ENCODE results near the gene OOEP. TPM values are rescaled to one million over a fixed set of nuclear protein-coding genes. Genes with fewer than 3 reads are reported as not detected.

OOEP gene
- total RNA-seq, 4 donors from 2014 or later: not detected

- H3K4me3 ChIP-seq (replicated peaks in 1 of 3): no peak overlapping the region
Observed at GRCh38 chr6:73339340-73339739, 30.4 kb downstream of the OOEP start.

GRCh38 chr6:73329201-73329600, 40.5 kb downstream of the OOEP start:
- DNase-seq: no peak
- intact Hi-C loops (cut with DNase I): no loop called here
- Histone ChIP-seq H3K4me1 (peaks cover 0 to 7% of the 10 kb centered on the region in 2 donors), H3K27ac (no peak overlapping the region), H3K36me3 (no peaks in the 10 kb centered on the region), H3K9me3 (no peaks in the 10 kb centered on the region), H3K4me3 (replicated peaks in 1 of 3) (no peak overlapping the region), H3K27me3 (no peaks in the 10 kb centered on the region)
- no peak for TF ChIP-seq CTCF (IDR thresholded peaks at IDR 0.05)
- no peak for TF ChIP-seq POLR2A (IDR thresholded peaks at IDR 0.05)
- 76 to 81% methylated on average over 3 of the region's 3 CpGs for WGBS, 2 donors

More at GRCh38 chr6:73339340-73339739, 30.4 kb downstream of the OOEP start:
- 63 to 66% methylated on average over 3 of the region's 3 CpGs for WGBS, 2 donors
- no peak for DNase-seq
- no peaks in the 10 kb centered on the region for H3K36me3 ChIP-seq
- no peaks in the 10 kb centered on the region for H3K27me3 ChIP-seq
- intact Hi-C loops (cut with DNase I): no loop called here
- H3K9me3 ChIP-seq: no peaks in the 10 kb centered on the region
- no peak overlapping the region for H3K27ac ChIP-seq
- peaks cover 0 to 3% of the 10 kb centered on the region in 2 donors for H3K4me1 ChIP-seq
- no peak for TF ChIP-seq CTCF (IDR thresholded peaks at IDR 0.05)
- no peak for TF ChIP-seq POLR2A (IDR thresholded peaks at IDR 0.05)

- Histone ChIP-seq H3K27ac (no peak overlapping the region), H3K4me1 (peaks cover 0 to 7% of the 10 kb centered on the region in 2 donors), H3K9me3 (no peaks in the 10 kb centered on the region), H3K27me3 (no peaks in the 10 kb centered on the region), H3K4me3 (replicated peaks in 1 of 3) (no peak overlapping the region), H3K36me3 (no peaks in the 10 kb centered on the region)
- intact Hi-C loops (cut with DNase I): no loop called here
- 81 to 87% methylated on average over 3 of the region's 3 CpGs for WGBS, 2 donors
- DNase-seq: no peak
- TF ChIP-seq POLR2A (IDR thresholded peaks at IDR 0.05) (no peak), CTCF (IDR thresholded peaks at IDR 0.05) (no peak)
Observed at GRCh38 chr6:73328790-73329189, 40.9 kb downstream of the OOEP start.

GRCh38 chr6:73325656-73326055, 44.0 kb downstream of the OOEP start:
- peak; percentile 27 to 36 for DNase-seq
- no peaks in the 10 kb centered on the region for H3K27me3 ChIP-seq
- no peak for TF ChIP-seq POLR2A (IDR thresholded peaks at IDR 0.05)
- no peak for TF ChIP-seq CTCF (IDR thresholded peaks at IDR 0.05)
- H3K9me3 ChIP-seq: no peaks in the 10 kb centered on the region
- H3K4me1 ChIP-seq: peaks cover 0 to 7% of the 10 kb centered on the region in 2 donors
- H3K36me3 ChIP-seq: no peaks in the 10 kb centered on the region
- intact Hi-C loops (cut with DNase I): no loop called here
- H3K4me3 ChIP-seq (replicated peaks in 1 of 3): no peak overlapping the region
- H3K27ac ChIP-seq: no peak overlapping the region
- 79 to 83% methylated on average over 3 of the region's 3 CpGs for WGBS, 2 donors

- no peak for DNase-seq
- WGBS, 2 donors: 90 to 94% methylated on average over 2 of the region's 2 CpGs
- no peaks in the 10 kb centered on the region for H3K9me3 ChIP-seq
- no peak overlapping the region for H3K4me3 ChIP-seq (replicated peaks in 1 of 3)
- peaks cover 0 to 7% of the 10 kb centered on the region in 2 donors for H3K4me1 ChIP-seq
- H3K36me3 ChIP-seq: no peaks in the 10 kb centered on the region
- TF ChIP-seq POLR2A (IDR thresholded peaks at IDR 0.05) (no peak), CTCF (IDR thresholded peaks at IDR 0.05) (no peak)
- H3K27me3 ChIP-seq: no peaks in the 10 kb centered on the region
- intact Hi-C loops (cut with DNase I): no loop called here
- no peak overlapping the region for H3K27ac ChIP-seq
Observed at GRCh38 chr6:73323323-73323722, 46.4 kb downstream of the OOEP start.

Small RNAs within 50 kb of the gene (small RNA-seq; reads per million reads assigned to genes)
- gene RPL39P3: not detected

Other genes with a start within 250 kb of the OOEP start
- not detected for gene KHDC1L, start 144.4 kb downstream of the OOEP start, total RNA-seq
- gene KHDC1, start 106.7 kb downstream of the OOEP start, total RNA-seq: 1 to 10 TPM; 2.1 to 8.4 (median 4.1) TPM
- not detected for gene DPPA5, start 15.6 kb downstream of the OOEP start, total RNA-seq
- not detected for gene KHDC3L, start 7.2 kb downstream of the OOEP start, total RNA-seq
- 1 to 10 TPM; 1.5 to 6.0 (median 4.0) TPM for gene DDX43, start 24.9 kb upstream of the OOEP start, total RNA-seq
- gene CGAS, start 82.4 kb upstream of the OOEP start, total RNA-seq: 1 to 10 TPM; 2.5 to 6.2 (median 4.4) TPM
- 10 to 100 TPM; 29.4 to 46.4 (median 30.6) TPM for gene MTO1, start 91.8 kb upstream of the OOEP start, total RNA-seq
- gene EEF1A1, start 151.1 kb upstream of the OOEP start, total RNA-seq: over 10,000 TPM in 2 of 4 donors, 1,000 to 10,000 TPM in 2; 9,141 to 11,705 (median 10,644) TPM